Kasumi-1 (cell line): ENCODE results near the gene AXIN1.
"Not testable (repeated sequence)": the region's sequence is repeated elsewhere in the genome, so short reads cannot be mapped to it uniquely, and the experiment has no call there.

Experiments used
- DNase-seq, 2 experiments: peaks; one replicate each; lab custom pipeline; 2025; lab: John Stamatoyannopoulos, UW

AXIN1 gene

DNA sequence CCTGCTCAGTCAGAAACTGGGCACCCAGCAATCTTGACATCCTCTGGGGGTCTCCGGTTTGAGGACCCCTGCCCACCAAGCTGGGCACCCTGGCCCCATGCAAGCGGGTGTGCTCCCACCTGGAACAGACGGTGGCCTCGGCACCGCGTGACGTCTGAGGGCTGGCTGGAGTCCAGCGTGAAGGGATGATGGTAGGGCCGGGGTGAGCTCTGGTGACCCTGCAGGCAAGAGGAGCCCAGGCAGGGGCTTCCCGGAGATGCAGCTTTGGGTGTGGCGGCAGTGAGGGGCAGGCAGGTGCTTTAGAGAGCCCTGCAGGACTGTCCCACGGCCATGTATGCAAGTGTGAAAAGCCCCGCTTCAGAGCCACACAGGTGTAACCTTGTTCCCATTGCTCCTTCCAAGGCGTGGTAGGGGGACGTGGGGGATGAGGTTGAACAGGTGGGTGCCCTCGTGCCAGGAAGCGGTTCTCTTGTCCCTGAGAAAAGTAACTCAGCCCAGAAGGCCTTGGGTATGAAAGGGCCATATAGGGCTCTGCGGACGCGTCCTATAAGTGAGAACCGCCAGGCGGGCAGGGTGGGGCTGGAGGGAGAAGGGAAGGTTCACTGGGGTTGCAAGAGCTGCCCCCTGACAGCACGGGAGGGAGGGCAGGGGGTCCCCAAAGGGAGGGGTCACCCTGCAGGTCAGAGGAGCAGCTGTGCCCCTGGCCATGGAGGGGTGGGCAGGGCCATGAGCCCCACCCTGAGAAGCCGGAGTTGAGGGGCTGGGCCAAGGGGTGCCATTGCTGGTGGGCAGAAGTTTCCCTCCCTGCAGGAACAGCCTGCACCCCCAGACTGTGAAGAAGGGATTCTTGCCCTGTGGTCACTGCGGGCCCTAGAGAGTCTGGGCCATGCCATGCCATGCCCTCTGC is 86.0 kb downstream of the AXIN1 start:
- no peak for DNase-seq

DNA sequence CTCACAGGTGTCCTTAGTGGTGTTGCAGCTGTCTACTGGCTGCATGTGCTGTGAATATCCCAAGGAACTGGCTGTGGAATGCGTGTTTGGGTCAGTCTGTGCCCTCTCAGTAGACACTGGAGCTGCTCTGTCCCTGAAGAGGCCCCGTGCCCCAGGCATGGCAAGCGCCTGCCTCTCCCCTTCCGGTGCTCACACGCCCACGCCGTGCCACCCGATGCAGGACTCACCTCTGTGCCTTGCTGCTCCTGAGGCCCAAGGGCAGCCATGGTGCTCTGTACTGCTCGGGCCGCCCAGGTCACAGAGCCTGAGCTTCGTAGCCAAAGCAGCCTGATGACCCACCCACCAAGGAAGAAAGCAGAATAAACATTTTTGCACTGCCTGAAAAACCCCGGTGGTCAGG is 86.8 kb downstream of the AXIN1 start:
- no peak for DNase-seq

DNA sequence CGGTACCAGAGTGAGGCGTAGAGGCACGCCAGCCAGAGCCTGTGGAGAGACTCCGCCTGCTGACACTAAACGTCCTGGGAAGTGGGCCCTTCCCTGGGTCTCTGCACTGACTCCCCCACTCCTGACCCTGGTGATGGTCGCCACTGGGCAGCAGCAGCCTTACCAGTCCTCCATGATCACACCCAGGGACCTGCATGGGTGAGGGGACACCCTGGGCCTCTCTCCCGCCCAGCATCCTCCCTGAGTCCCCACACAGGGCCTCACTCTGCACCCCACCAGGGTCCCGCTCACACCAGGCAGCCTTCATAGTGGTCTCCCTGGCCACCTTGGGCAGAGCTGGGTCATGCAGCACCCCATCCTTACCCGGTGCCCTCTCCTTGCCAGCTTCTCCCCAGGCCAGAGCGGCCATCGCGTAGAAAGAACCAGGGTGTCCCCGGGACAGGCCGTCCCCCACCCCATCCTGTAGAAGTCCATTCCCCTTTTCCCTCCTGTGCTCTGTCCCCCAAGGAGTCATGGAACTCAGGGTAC is 87.5 kb downstream of the AXIN1 start:
- no peak for DNase-seq

DNA sequence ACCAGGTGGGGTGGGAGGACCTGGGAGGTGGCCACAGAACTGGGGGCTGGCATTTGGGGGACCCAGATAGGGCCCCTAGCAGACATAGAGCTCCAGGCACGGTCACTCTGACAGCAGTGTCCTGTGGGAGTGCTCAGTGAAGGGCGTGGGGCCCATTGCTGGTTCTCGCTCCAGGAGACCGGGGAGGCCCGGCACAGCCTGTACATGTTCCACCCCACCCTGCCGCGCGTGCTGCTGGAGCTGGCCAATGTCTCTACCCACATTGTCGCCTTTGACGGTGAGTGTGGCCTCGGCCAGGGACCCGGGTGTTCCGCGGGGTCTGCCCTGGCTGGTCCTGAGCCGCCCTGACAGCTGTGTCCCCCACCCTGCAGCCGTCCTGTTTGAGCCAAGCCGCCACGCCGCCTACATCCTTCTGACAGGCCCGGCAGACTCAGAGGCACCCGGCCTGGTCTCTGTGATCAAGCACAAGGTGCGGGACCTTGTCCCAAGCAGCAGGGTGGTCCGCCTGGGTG is 88.0 kb downstream of the AXIN1 start:
- no peak for DNase-seq

DNA sequence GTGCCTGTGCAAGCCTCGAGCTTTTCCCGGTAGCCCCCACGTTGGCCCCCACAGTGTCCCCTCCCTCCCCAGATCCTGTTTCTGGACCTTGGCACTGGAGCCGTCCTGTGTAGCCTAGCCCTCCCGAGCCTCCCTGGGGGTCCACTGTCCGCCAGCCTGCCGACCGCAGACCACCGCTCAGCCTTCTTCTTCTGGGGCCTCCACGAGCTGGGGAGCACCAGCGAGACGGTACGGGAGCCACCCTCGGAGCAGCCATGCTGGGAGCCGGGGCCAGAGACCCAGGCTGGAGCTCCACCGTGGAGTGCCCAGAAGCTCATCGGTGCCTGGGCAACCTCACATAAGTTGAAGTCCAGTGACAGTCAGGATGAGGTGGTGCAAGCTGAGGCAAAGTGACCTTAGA is 88.6 kb downstream of the AXIN1 start:
- no peak for DNase-seq

DNA sequence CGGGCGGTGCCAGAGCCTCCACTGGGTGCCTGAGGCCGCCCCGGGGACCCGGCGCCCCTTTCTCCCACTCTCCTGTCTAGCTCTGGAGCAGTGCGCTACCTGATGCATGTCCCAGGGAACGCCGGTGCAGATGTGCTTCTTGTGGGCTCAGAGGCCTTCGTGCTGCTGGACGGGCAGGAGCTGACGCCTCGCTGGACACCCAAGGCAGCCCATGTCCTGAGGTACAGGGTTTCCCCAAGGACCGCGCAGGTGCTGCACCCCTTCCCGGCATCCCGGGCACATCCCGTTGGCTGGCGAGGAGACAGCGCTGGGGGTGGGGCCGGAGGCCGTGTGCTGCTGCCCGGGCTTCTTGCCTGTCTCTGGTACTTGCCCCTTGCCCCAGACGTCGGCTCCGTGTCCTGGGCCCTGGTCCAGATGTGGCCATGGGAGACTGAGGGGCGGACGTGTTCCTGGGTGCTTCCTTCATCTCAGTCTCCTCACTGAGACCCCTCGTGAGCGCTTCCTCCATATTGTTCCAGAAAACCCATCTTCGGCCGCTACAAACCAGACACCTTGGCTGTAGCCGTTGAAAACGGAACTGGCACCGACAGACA is 89.2 kb downstream of the AXIN1 start:
- no peak for DNase-seq

DNA sequence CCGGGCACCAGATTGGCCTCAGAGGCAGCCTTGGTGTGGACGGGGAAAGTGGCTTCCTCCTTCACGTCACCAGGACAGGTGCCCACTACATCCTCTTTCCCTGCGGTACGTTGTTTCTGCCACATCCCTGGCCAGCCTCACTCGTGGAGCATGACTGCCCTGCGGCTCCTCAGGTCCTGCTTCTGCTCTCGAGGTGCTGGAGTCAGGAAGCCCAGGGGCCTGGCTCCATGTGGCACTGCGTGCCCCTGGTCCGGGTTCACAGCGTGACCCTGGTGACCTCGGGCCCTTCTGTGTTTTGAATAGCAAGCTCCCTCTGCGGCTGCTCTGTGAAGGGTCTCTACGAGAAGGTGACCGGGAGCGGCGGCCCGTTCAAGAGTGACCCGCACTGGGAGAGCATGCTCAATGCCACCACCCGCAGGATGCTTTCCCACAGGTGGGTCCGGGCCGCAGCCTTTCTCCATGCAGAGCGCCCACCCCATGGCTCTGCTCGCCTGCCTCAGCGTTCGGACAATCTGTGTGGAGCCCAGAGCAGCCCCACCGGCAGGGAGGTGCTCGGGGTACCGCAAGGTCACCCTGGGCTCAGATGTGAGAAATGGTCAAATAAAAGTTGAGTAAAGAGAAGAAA is 90.3 kb downstream of the AXIN1 start:
- no peak for DNase-seq

DNA sequence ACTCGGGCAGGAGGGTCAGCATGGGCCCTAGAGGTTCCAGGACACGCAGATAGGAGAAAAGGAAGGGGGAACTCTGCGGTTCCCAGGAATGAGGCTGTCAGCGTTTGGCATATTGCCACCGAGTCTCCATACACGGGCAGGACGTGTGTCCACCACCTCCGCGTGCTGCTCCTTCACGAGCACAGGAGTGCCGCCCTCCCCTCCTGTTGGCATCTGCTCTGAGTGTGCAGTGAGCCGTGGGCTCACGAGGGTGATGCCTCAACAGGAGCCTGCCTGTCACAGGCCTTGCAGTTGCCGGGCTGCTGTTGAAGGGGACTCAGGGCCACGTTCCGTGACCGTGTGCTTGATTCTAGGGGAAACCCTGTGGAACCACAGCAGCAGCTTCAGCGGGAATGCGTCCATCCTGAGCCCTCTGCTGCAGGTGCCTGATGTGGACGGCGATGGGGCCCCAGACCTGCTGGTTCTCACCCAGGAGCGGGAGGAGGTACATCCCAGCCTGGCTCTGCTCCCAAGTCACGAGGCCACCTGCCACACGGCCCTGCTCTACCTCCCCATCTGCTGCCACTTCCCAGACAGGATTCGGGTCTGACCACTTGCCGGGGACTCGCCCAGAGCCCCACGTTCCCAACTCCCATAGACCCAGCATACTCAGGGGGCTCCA is 91.4 kb downstream of the AXIN1 start:
- no peak for DNase-seq

DNA sequence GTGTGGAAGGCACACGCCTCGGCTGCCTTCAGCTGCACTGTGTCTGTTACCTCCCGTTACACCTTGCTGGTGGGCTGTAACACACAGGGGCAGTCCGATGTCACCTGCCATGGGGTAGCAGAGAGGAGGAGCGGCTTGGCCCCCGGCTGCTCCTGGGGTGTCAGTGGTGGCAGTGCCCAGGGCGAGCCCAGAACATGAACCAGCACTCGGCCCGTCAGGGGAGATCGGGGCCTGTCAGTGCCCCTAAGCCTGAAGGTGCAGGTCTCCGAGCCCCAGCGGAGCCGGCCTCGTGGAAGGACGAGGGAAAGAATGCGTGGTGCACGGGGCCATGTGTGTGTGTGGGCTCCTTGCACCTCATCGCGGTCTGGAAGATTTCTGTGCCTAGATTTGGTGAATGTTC is 92.2 kb downstream of the AXIN1 start:
- DNase-seq: no peak

DNA sequence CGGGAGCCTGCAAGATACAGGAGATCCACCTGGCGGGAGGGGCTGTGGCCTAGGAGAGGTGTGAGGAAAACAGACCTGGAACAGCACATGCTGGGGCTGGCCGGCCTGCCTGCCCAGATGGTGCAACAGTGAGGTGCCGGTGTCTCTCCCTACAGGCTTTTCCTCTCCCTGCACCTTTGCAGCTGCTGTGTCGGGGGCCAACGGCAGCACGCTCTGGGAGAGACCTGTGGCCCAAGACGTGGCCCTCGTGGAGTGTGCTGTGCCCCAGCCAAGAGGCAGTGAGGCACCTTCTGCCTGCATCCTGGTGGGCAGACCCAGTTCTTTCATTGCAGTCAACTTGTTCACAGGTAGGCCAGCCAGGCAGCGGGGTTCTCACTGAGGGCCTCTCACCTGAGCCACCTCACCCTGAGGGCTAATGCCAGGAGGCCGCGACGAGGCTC is 92.7 kb downstream of the AXIN1 start:
- DNase-seq: no peak

DNA sequence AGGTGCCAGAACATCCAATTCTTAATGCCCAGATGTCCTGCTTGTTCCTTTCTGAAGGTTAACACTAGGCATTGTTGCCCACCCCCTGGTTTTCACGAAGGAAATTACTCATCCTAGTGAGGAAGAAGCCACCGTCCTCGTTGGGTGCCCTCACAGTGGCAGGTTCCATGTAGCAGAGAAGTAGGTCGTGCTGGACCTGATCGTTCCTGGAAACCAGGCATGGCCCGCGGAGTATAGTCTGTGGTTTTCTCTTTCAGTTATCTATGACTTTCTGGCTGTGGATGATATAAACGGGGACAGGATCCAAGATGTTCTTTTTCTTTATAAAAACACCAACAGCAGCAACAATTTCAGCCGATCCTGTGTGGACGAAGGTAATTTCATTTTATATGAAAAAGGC is 93.3 kb downstream of the AXIN1 start:
- no peak for DNase-seq

DNA sequence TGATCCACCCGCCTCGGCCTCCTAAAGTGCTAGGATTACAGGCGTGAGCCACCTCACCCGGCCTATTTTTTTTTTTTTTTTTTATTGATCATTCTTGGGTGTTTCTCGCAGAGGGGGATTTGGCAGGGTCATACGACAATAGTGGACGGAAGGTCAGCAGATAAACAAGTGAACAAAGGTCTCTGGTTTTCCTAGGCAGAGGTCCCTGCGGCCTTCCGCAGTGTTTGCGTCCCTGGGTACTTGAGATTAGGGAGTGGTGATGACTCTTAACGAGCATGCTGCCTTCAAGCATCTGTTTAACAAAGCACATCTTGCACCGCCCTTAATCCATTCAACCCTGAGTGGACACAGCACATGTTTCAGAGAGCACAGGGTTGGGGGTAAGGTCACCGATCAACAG is 94.4 kb downstream of the AXIN1 start:
- not testable (repeated sequence) for DNase-seq

DNA sequence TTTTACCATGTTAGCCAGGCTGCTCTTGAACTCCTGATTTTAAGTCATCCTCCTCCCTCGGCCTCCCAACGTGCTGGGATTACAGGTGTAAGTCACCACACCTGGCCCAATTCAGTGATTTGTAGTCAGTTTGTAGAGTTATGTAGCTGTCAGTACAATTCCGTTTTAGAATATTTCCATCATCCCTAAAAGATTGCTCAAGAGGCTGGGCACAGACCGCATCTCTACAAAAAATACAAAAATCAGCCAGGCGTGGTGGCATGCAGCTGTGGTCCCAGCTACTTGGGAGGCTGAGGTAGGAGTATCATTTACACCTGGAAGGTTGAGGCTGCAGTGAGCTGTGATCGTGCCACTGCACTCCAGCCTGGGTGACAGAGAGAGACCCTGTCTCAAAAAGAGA is 97.3 kb downstream of the AXIN1 start:
- no peak for DNase-seq

DNA sequence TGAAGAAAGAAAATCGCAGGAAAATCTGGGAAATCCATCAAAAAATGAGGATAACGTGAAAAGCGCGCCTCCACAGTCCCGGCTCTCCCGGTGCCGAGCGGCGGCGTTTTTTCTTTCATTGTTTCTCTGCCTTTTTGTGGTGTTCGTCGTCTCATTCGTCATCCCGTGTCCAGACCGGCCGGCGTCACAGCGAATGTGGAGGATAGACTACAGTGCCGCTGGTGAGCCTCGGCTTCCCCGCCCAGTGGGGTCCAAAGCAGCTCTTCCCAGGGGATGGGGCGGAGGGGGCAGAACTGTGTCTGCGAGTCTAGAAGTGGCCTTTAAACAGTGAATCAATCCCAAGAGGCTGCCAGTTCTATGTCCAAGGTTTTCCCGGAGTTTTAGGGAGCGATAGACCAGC is 98.1 kb downstream of the AXIN1 start:
- no peak for DNase-seq

DNA sequence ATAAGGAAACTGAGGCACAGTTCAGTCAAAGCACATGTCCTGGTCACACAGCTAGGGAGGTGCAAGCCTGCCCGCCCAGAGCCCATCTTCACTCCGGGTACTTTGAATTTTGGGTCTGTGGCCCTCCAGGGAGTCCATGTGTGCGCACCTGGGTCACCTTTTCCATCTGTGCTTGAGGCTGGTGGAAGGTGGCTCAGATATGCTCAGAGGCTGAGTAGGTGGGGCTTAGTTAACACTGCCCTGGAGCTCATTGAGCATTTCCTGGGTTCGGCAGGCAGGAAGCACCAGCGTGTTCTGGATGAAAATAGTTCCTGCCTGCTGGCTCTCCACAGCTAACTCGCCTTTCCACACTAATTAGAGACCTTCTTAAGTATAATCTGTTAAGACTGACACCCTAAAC is 98.7 kb downstream of the AXIN1 start:
- DNase-seq: peak; percentile 10 to 16

DNA sequence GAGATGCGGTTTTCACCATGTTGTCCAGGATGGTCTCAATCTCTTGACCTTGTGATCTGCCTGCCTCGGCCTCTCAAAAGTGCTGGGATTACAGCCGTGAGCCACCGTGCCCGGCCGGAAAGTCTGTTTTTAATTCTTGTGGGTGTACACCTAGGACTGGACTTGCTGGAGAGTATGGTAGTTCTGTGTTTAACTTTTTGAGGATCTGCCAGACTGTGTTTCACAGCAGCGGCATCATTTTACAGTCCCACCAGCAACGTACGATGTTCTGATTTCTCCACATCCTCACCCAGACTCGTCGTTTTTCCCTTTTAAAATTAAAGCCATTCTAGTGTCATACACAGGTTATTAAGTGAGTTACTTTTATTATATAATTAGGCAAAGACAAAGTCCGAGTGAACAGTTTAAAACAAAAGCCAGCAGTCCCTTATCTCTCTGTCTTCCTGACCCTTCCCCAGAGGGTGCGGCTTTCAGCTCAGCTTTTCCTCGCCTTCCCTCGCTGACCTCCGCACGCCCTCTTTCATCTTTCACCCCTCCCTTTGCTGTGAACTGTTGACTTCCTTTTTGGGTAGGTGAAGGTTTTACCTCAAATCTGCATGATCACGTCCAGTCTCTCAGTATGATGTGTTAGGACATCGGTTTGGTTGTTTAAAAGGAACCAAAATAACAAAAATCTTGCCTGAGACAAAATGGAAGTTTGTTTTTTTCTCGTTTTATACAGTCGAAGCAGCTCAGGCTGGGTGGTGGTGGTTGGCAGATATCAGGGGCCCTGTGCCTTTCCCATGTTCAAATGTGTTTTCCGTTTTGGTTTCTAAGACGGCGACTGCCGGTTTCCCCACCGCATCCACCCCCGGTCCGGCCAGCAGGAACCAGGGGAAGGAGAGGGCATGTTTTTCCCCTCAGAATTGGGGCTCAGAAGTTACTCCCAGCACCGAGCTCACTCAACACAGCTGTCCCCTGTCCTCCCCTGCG is 99.9 kb downstream of the AXIN1 start:
- DNase-seq: peak; percentile 29 to 40

DNA sequence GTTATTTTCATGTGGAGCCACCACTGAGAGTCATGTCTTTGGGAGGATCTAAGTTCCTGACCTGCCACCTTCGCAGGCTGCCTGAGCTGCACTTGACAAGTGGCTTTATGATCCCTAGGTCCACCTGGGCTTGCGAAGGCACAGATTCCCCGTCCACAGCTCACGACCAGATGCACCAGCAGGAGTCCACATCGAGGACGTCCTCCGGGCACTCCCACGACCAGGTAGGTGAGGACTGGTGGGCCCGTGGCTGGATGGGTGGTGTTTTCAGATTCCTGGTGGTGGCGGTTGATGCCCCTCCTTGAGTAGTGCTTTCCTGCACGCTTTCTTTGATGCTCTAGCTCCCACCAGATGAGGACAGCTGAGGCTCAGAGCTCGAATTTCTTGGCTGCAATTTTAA is 103.1 kb downstream of the AXIN1 start:
- DNase-seq: no peak

DNA sequence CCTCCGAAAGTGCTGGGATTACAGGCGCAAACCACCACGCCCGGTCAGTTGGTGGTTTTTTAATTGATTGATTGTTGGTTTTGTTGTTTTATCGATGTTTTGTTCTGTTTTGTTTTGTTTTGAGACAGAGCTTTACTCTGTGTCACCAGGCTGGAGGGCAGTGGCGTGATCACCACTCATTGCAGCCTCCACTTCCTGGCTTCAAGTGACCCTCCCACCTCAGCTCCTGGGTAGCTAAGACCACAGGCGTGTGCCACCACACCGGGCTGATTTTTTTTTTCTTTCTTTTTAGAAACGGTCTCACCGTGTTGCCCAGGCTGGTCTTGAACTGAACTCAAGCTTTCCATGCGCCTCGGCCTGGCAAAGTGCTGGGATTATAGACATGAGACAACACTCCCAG is 105.5 kb downstream of the AXIN1 start:
- DNase-seq: no peak

DNA sequence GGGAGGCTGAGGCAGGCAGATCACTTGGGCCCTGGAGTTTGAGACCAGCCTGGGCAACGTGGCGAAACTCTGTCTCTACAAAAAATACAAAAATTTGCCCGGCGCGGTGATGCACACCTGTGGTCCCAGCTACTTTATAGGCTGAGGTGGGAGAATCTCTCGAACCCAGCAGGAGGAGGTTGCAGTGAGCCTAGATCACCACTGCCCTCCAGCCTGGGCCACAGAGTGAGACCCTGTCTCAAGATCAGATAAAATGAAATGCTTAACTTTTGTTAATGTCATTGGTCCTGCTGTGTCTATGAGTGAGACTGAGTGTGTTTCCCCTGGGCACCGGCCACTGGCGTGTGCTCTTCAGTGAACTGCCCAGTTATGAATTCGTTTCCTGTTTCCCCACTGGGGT is 107.4 kb downstream of the AXIN1 start:
- no peak for DNase-seq

DNA sequence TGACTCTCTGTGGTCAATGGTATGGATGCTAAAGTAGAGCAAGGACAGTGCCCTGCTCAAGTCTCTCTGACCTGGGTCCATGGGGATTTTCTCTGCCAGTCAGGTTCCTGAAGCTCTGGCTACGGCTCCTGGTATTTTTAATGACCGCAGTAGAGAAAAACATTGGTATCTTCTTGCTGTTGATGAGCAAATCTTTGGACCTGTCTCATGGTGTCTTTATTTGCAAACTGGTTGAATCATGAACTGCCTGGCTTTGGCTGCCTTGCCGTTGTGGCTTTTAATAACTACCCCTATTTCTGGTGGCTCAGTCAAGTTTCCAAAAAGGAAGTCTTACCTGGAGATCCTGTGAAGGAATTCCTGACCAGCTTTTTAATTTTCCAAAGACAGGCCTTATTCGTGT is 109.2 kb downstream of the AXIN1 start:
- no peak for DNase-seq

DNA sequence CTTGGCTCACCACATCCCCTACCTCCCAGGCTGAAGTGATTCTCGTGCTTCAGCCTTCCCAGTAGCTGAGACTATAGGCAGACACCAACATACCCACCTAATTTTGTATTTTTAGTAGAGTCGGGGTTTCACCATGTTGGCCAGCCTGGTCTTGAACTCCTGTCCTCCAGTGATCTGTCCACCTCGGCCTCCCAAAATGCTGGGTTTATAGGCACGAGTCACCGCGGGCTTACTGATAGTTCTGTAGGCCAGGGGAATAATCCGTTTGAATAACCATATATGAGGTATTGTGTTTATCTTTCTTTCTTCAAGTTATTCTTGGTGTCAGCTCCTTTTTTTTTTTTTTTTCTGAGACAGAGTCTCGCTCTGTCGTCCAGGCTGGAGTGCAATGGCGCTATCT is 110.2 kb downstream of the AXIN1 start:
- DNase-seq: no peak
